Naive thymus-derived CD4-positive, alpha-beta T cell (primary cell): Measurements from ENCODE around the gene CALM1. TPM values are rescaled to one million over a fixed set of nuclear protein-coding genes. Genes with fewer than 3 reads are reported as not detected.

Experiments
- ATAC-seq: fragments of 150-1000 bp; cut with Tn5 transposase; 2 replicates; pipeline ENCODE4 v1.10.0; 2021; ENCODE audit warnings: mild to moderate bottlenecking, moderate library complexity
- CTCF ChIA-PET: fragments of 350-600 bp; sonication (Branson Sonifier 250); formaldehyde crosslinking; loops from one replicate; lab custom pipeline; 2021; ENCODE audit warnings: antibody characterized with exemption; lab: Charles Lee
- POLR2A ChIA-PET: fragments of 350-600 bp; sonication (Branson Sonifier 250); formaldehyde crosslinking; loops from one replicate; lab custom pipeline; 2021; ENCODE audit warnings: antibody characterized with exemption, inconsistent platforms; lab: Charles Lee
- DNase-seq, 9 donors: peaks; one replicate each; pipeline versions ENCODE4 v3.0.0 to v3.0.0-alpha.2; 2020 to 2022; ENCODE audit warnings: mixed read lengths in 1 of 9
- H3K27ac ChIP-seq: one replicate; pipeline ENCODE4 v1.7.0; 2013; ENCODE audit warnings: mild to moderate bottlenecking, low read depth, low read length, moderate library complexity
- H3K27me3 ChIP-seq, 2 donors: one replicate each; pipeline ENCODE4 v1.7.0; 2013; ENCODE audit warnings: low read length in 2 of 2, mild to moderate bottlenecking in 2 of 2, moderate library complexity in 2 of 2; ENCODE audit not compliant: control insufficient read depth in 2 of 2, insufficient read depth in 2 of 2
- H3K36me3 ChIP-seq, 3 experiments: 1 replicate in 2 of 3; 2 replicates in 1 of 3; pipeline ENCODE4 v1.7.0; 2013; ENCODE audit warnings: low read length in 3 of 3, mild to moderate bottlenecking in 3 of 3, moderate library complexity in 1 of 3; ENCODE audit not compliant: insufficient read depth in 3 of 3, control insufficient read depth in 2 of 3
- H3K4me1 ChIP-seq, 2 donors: one replicate each; pipeline ENCODE4 v1.7.0; 2013; ENCODE audit warnings: low read length in 2 of 2, mild to moderate bottlenecking in 2 of 2, moderate library complexity in 1 of 2; ENCODE audit not compliant: control insufficient read depth in 2 of 2, insufficient read depth in 2 of 2
- H3K4me3 ChIP-seq: 2 replicates; pipeline ENCODE4 v1.7.0; 2013; ENCODE audit warnings: mild to moderate bottlenecking, low read length
- H3K9me3 ChIP-seq, 3 experiments: 1 replicate in 2 of 3; 2 replicates in 1 of 3; pipeline ENCODE4 v1.7.0; 2013; ENCODE audit warnings: low read length in 3 of 3; ENCODE audit not compliant: control insufficient read depth in 2 of 3
- H3K27ac Mint-ChIP-seq, 9 donors: one replicate each; pipeline ENCODE4 v1.8.0; 2020 to 2022; ENCODE audit warnings: mixed read lengths in 9 of 9, mild to moderate bottlenecking in 8 of 9, moderate library complexity in 5 of 9, inconsistent platforms in 2 of 9
- H3K27me3 Mint-ChIP-seq, 5 donors: one replicate each; pipeline ENCODE4 v1.8.0; 2021 to 2022; ENCODE audit warnings: mixed read lengths in 5 of 5, mild to moderate bottlenecking in 1 of 5
- H3K36me3 Mint-ChIP-seq, 5 donors: one replicate each; pipeline ENCODE4 v1.8.0; 2020 to 2022; ENCODE audit warnings: mixed read lengths in 5 of 5, mild to moderate bottlenecking in 3 of 5, inconsistent platforms in 1 of 5
- H3K4me1 Mint-ChIP-seq, 7 donors: one replicate each; pipeline ENCODE4 v1.8.0; 2020 to 2022; ENCODE audit warnings: mixed read lengths in 7 of 7, mild to moderate bottlenecking in 3 of 7, inconsistent platforms in 1 of 7
- H3K4me3 Mint-ChIP-seq, 10 donors: one replicate each; pipeline ENCODE4 v1.8.0; 2020 to 2022; ENCODE audit warnings: mild to moderate bottlenecking in 10 of 10, mixed read lengths in 10 of 10, moderate library complexity in 6 of 10, inconsistent platforms in 2 of 10
- H3K9me3 Mint-ChIP-seq, 11 donors: one replicate each; pipeline ENCODE4 v1.8.0; 2020 to 2022; ENCODE audit warnings: mixed read lengths in 11 of 11, mild to moderate bottlenecking in 4 of 11, inconsistent platforms in 1 of 11, moderate library complexity in 1 of 11
- intact Hi-C, 2 donors: fragments of 100-400 bp; cut with micrococcal nuclease; formaldehyde crosslinking; loops; one replicate each; pipeline ENCODE4 v1.15.1; 2023
- polyA plus RNA-seq, 2 donors: library from polyadenylated mRNA; unstranded; fragments of 300-500 nt; fragmentation: Illumina TruSeq; gene quantifications; one replicate each; pipeline ENCODE4 v1.2.3, GENCODE V29; 2021
- total RNA-seq, 6 experiments: library from RNA in 5 of 6; stranded (reverse) in 5 of 6; gene quantifications; 1 replicate in 5 of 6; 2 replicates in 1 of 6; pipeline ENCODE4 v1.2.3 and lab custom pipeline; 2021 to 2026

Gene CALM1
- total RNA-seq (100 to 1,000 TPM; 611 to 748 (median 634) TPM), polyA plus RNA-seq (1,000 to 10,000 TPM; 1,888 to 2,295 TPM), total RNA-seq (lab: John Stamatoyannopoulos, UW) (889 reads per million, percentile 99 among the genes with 10 or more reads in this experiment)

GRCh38 chr14:90396341-90397339 lies at the start of gene CALM1:
Gene CALM1, plus strand, starts transcription at chr14:90397029. Its CDS starts 202 bp downstream, at chr14:90397231.
- H3K4me1 Mint-ChIP-seq, result peaks cover 21 to 38% (median 35%) of the 10 kb centered on the region in 7 donors
- ChIA-PET POLR2A (interaction anchor here (0.5 to 8.7 kb wide), 15 partner anchors 10 to 1725 kb away, joined by 3 to 470 read pairs (median 6); partner anchors contain the start of genes CPSF2, EFCAB11, NDUFB1 and NRDE2), CTCF (interaction anchor here (0.8 to 2.0 kb wide), 3 partner anchors 13 to 27 kb away, joined by 3 to 12 read pairs (median 4); no protein-coding TSS in a partner anchor)
- peaks cover 4 to 25% (median 19%) of the 10 kb centered on the region in 5 donors for H3K36me3 Mint-ChIP-seq
- peaks cover 18 to 27% (median 19%) of the 10 kb centered on the region in 3 experiments for H3K36me3 ChIP-seq
- no peaks in the 10 kb centered on the region for H3K9me3 ChIP-seq
- peaks cover 27 to 28% of the 10 kb centered on the region in 2 donors for H3K4me1 ChIP-seq
- peaks cover 0 to 12% (median 0%) of the 10 kb centered on the region in 11 donors for H3K9me3 Mint-ChIP-seq
- peaks cover 0 to 11% (median 0%) of the 10 kb centered on the region in 5 donors for H3K27me3 Mint-ChIP-seq
- no peaks in the 10 kb centered on the region for H3K27me3 ChIP-seq
- peak within 1 kb of the TSS; percentile 91 to 100 (median 98) for H3K4me3 Mint-ChIP-seq
- peak within 1 kb of the TSS; percentile 92 for H3K27ac ChIP-seq
- peak; percentile 85 for ATAC-seq
- peak; percentile 92 to 99 (median 96) for DNase-seq
- peak within 1 kb of the TSS; percentile 81 to 97 (median 95) for H3K27ac Mint-ChIP-seq
- intact Hi-C loops, result loop anchor here (1.0 to 5.0 kb wide), 8 partner anchors 13 to 1711 kb away; partner anchors contain the start of genes PPP4R3A (in 2 of the 2), ATXN3 (in 1 of the 2), CCDC88C (in 1 of the 2) and PSMC1 (in 1 of the 2)
- H3K4me3 ChIP-seq, result peak within 1 kb of the TSS; percentile 88

DNA sequence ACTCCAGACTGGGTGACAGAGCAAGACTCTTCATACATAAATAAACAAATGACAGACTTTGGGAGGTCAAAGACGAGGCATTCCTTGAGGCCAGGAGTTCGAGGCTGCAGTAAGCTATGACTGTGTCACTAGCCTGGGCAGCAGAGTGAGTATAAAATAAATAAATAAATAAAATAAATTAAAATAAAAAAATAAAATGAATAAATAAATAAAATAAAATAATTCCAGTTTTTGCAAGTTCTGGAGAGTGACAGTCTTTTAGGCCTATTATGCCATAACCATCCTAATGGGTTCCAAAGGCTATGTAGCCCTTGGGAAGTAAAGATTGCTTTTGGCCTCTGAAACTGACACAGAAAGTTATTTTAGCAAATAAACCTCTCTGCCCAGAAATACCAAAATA lies 48.6 kb upstream of the CALM1 start:
- H3K27ac Mint-ChIP-seq, result no peak overlapping the region
- CTCF ChIA-PET, result no interaction called here

DNA sequence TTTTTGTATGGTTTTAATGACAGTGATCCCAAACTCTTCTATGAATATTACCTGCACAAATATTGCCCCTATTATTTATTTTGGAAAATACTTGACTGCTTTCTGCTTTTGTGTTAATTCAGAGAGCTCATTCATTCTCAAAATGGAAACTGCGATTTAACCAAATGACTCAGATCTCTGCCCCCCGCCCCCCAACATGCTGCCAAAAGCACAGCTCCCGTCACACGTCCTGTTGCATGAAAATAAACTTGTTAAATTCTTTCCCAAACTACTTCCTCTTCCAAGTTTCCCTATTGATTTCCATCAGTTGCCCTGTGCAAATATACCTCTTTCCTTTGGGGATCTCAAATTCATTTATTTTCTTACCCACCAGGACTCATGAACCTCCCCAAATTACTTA lies 47.1 kb upstream of the CALM1 start:
- Histone ChIP-seq H3K9me3 (no peaks in the 10 kb centered on the region), H3K4me1 (no peaks in the 10 kb centered on the region), H3K4me3 (no peak overlapping the region), H3K36me3 (no peaks in the 10 kb centered on the region), H3K27me3 (no peaks in the 10 kb centered on the region), H3K27ac (no peak overlapping the region)
- ChIA-PET CTCF (no interaction called here), POLR2A (no interaction called here)
- no peak for DNase-seq
- H3K27me3 Mint-ChIP-seq, result peaks cover 0 to 3% (median 0%) of the 10 kb centered on the region in 5 donors
- H3K27ac Mint-ChIP-seq, result no peak overlapping the region
- peaks cover 0 to 2% (median 0%) of the 10 kb centered on the region in 7 donors for H3K4me1 Mint-ChIP-seq
- intact Hi-C loops, result no loop called here
- no peaks in the 10 kb centered on the region for H3K9me3 Mint-ChIP-seq
- H3K36me3 Mint-ChIP-seq, result no peaks in the 10 kb centered on the region
- H3K4me3 Mint-ChIP-seq, result no peak overlapping the region
- no peak for ATAC-seq

More for the DNA sequence above, 48.6 kb upstream of the CALM1 start:
- no peaks in the 10 kb centered on the region for H3K4me1 ChIP-seq
- H3K27me3 ChIP-seq, result no peaks in the 10 kb centered on the region
- no peak overlapping the region for H3K4me3 ChIP-seq
- H3K9me3 ChIP-seq, result no peaks in the 10 kb centered on the region
- peaks cover 0 to 3% (median 0%) of the 10 kb centered on the region in 5 donors for H3K27me3 Mint-ChIP-seq
- no peaks in the 10 kb centered on the region for H3K36me3 Mint-ChIP-seq
- ATAC-seq (no peak), DNase-seq (no peak)
- intact Hi-C loops, result no loop called here
- no peak overlapping the region for H3K4me3 Mint-ChIP-seq
- no peaks in the 10 kb centered on the region for H3K36me3 ChIP-seq
- POLR2A ChIA-PET, result no interaction called here
- H3K9me3 Mint-ChIP-seq, result no peaks in the 10 kb centered on the region
- H3K4me1 Mint-ChIP-seq, result peaks cover 0 to 2% (median 0%) of the 10 kb centered on the region in 7 donors
- H3K27ac ChIP-seq, result no peak overlapping the region

DNA sequence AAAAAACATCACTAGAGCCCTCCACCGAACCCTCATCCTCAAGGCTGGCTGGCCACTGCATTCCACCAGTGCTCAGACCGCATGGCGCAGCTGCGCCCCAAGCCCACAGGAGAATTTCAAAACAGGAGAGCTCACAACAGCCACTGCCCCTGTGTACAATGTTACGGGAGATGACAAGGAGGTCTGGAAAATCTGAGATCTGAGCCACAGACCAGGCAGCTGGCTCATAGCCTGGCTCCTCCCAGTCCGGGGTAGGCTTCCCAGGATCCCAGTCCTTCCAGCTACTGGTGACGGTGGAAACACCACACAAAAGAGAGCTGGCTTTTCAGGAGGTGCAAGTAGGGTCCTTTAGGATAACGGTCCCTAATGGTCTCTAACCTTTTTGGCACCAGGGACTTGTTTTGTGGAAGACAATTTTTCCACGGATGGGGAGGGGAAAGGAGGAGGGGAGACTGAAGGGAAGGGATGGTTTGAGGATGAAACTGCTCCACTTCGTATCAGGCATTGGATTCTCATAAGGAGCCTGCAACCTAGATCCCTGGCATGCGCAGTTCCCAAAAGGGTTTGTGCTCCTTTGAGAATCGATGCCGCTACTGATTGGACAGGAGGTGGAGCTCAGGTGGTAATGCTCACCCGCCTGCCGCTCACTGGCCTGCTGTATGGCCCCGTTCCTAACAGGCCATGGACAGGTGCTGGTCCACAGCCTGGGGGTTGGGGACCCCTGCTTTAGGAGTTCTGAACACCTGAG lies 42.1 kb upstream of the CALM1 start:
- Mint-ChIP-seq H3K27me3 (peaks cover 0 to 14% (median 5%) of the 10 kb centered on the region in 5 donors), H3K4me3 (no peak overlapping the region), H3K36me3 (no peaks in the 10 kb centered on the region), H3K4me1 (peaks cover 0 to 2% (median 0%) of the 10 kb centered on the region in 7 donors), H3K27ac (no peak overlapping the region), H3K9me3 (no peaks in the 10 kb centered on the region)
- H3K27me3 ChIP-seq, result no peaks in the 10 kb centered on the region
- intact Hi-C loops, result no loop called here
- ChIA-PET POLR2A (no interaction called here), CTCF (interaction anchor here (0.6 kb wide), 1 partner anchor 8 kb away, joined by 3 read pairs; no protein-coding TSS in a partner anchor)
- no peaks in the 10 kb centered on the region for H3K4me1 ChIP-seq
- no peaks in the 10 kb centered on the region for H3K9me3 ChIP-seq
- no peaks in the 10 kb centered on the region for H3K36me3 ChIP-seq
- DNase-seq (no peak), ATAC-seq (no peak)
- H3K4me3 ChIP-seq, result no peak overlapping the region
- no peak overlapping the region for H3K27ac ChIP-seq

DNA sequence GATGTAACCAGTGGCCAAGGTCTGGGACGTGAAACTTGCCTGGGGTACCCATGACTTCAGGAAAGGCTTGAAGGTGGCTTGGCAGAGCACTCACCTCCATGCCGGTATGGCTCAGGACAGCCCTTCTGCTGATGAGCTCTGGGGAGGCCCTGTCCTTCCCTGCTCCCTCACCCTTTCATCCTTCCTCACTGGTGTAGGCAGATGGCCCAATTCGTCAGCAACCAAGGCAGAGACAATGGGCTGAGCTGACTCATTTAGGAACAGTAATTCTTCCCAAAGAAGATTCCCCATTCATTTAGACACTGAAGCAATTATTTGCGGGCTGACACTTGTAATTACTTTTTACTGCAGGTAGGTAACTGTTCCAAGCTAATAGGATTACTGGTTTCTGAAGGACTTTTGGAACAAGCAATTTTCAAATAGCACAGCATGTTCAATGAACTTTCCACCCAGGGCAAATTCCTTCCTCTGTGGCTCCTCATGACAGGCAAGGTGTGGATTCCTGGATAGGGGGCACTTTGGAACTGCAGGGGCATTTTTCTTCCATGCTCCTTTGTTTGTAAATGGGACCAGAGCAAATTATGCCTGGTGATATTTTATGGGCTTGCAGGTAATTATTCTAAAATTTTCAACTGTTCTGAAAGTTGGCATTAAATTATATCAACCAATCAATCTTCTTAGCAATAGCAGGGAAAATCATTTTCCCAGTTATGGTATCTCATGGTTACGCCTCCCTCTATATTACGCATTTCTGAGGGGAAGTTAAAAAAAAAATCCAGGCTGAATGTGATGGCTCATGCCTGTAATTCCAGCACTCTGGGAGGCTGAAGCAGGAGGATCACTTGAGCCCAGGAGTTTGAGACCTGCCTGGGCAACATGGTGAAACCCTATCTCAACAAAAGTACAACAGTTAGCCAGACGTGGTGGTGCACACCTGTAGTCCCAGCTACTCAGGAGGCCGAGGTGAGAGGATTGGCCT lies 41.0 kb upstream of the CALM1 start:
- intact Hi-C loops, result no loop called here
- Mint-ChIP-seq H3K4me3 (no peak overlapping the region), H3K36me3 (no peaks in the 10 kb centered on the region), H3K4me1 (no peaks in the 10 kb centered on the region), H3K9me3 (no peaks in the 10 kb centered on the region), H3K27me3 (peaks cover 0 to 15% (median 5%) of the 10 kb centered on the region in 5 donors), H3K27ac (no peak overlapping the region)
- no peak for DNase-seq
- no peaks in the 10 kb centered on the region for H3K27me3 ChIP-seq
- no peak for ATAC-seq
- no peak overlapping the region for H3K4me3 ChIP-seq
- ChIA-PET POLR2A (no interaction called here), CTCF (interaction anchor here (0.6 kb wide), 1 partner anchor 9 kb away, joined by 3 read pairs; no protein-coding TSS in a partner anchor)
- no peaks in the 10 kb centered on the region for H3K4me1 ChIP-seq
- no peaks in the 10 kb centered on the region for H3K9me3 ChIP-seq
- no peak overlapping the region for H3K27ac ChIP-seq
- H3K36me3 ChIP-seq, result no peaks in the 10 kb centered on the region
